HFFc6 (cell line): ENCODE results near the gene IGFBP6. TPM values are rescaled to one million over a fixed set of nuclear protein-coding genes. Genes with fewer than 3 reads are reported as not detected.

Experiments used
- DNase-seq: peaks from one replicate; pipeline ENCODE4 v3.0.0-alpha.2; 2018
- H3K27ac Mint-ChIP-seq: 2 replicates; pipeline ENCODE4 v1.8.0; 2020; ENCODE audit warnings: mild to moderate bottlenecking, mixed read lengths
- H3K27me3 Mint-ChIP-seq: 2 replicates; pipeline ENCODE4 v1.8.0; 2021; ENCODE audit warnings: mild to moderate bottlenecking, moderate library complexity, mixed read lengths; ENCODE audit not compliant: insufficient read depth
- H3K36me3 Mint-ChIP-seq: 2 replicates; pipeline ENCODE4 v1.8.0; 2021; ENCODE audit warnings: low read depth, mixed read lengths
- H3K4me1 Mint-ChIP-seq: 2 replicates; pipeline ENCODE4 v1.8.0; 2020; ENCODE audit warnings: low read depth, mixed read lengths
- H3K4me3 Mint-ChIP-seq: 2 replicates; pipeline ENCODE4 v1.8.0; 2020; ENCODE audit warnings: mild to moderate bottlenecking, moderate library complexity, mixed read lengths
- H3K9me3 Mint-ChIP-seq: 2 replicates; pipeline ENCODE4 v1.8.0; 2020; ENCODE audit warnings: mild to moderate bottlenecking, mixed read lengths
- total RNA-seq, 6 experiments: library from RNA; stranded (reverse); fragmentation: NEBNext Ultra II Directional; extraction: Animal tissue kit (Norgen Biotek cat#: 25700); gene quantifications; 2 replicates in 1 of 6; 3 replicates in 5 of 6; pipeline ENCODE4 v1.2.3, GENCODE V29; 2021
- TF ChIP-seq, protein P1 (sequence below): fragments of 200-600 bp; sonication (generic); IDR thresholded peaks from 2 replicates; pipeline ENCODE4 v1.5.0; 2021; ENCODE audit warnings: antibody characterized with exemption, mild to moderate bottlenecking

The IGFBP6 gene
- total RNA-seq, 6 experiments from 2014 or later: 317 to 444 (median 430) TPM

DNA sequence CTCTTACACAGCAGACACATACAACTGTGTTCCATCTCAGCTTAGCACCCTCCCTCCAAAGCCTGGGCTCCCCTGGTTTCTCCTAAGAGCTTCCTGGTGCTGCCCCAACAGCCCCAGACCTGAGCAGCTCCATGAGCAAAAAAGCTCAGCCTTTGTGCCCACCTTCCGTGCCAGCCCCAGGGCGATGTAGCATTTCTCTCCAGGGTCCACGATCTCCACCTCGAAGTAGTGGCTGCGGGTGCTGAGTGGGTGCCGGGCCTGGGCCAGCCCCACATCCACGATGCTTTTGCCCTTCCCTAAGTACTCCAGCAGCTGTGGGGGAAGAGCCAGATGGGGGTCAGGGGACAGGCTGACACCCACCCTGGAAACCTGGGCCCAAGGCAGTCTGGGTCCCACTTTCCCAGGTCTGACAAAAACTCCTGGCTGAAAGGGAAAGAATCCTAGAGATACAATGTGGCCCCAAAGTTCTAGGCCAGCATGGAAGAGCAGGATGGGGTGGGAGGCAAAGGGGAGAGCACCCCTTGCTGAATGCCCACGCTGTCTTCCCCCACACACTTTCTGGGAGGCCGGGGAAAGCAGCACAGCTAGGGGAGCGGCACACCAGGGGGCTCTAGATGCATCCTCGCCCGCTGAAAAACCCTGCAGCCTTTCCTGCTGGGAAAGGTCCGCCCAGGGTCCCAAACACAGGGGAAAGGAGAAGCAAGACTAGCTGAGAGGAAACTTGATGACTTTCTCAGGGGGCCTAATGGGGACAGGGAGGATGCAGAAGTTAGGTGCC lies 29.3 kb upstream of the IGFBP6 start:
- Mint-ChIP-seq H3K27ac (peak overlapping the region; percentile 95), H3K27me3 (peaks cover 22% of the 10 kb centered on the region), H3K36me3 (peaks cover 20% of the 10 kb centered on the region; the same call in 1 of the 2 replicates), H3K9me3 (no peaks in the 10 kb centered on the region), H3K4me3 (no peak overlapping the region; the same call in 1 of the 2 replicates), H3K4me1 (peaks cover 91% of the 10 kb centered on the region)
- DNase-seq: no peak
- TF ChIP-seq, protein P1, sequence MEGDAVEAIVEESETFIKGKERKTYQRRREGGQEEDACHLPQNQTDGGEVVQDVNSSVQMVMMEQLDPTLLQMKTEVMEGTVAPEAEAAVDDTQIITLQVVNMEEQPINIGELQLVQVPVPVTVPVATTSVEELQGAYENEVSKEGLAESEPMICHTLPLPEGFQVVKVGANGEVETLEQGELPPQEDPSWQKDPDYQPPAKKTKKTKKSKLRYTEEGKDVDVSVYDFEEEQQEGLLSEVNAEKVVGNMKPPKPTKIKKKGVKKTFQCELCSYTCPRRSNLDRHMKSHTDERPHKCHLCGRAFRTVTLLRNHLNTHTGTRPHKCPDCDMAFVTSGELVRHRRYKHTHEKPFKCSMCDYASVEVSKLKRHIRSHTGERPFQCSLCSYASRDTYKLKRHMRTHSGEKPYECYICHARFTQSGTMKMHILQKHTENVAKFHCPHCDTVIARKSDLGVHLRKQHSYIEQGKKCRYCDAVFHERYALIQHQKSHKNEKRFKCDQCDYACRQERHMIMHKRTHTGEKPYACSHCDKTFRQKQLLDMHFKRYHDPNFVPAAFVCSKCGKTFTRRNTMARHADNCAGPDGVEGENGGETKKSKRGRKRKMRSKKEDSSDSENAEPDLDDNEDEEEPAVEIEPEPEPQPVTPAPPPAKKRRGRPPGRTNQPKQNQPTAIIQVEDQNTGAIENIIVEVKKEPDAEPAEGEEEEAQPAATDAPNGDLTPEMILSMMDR: no peak

DNA sequence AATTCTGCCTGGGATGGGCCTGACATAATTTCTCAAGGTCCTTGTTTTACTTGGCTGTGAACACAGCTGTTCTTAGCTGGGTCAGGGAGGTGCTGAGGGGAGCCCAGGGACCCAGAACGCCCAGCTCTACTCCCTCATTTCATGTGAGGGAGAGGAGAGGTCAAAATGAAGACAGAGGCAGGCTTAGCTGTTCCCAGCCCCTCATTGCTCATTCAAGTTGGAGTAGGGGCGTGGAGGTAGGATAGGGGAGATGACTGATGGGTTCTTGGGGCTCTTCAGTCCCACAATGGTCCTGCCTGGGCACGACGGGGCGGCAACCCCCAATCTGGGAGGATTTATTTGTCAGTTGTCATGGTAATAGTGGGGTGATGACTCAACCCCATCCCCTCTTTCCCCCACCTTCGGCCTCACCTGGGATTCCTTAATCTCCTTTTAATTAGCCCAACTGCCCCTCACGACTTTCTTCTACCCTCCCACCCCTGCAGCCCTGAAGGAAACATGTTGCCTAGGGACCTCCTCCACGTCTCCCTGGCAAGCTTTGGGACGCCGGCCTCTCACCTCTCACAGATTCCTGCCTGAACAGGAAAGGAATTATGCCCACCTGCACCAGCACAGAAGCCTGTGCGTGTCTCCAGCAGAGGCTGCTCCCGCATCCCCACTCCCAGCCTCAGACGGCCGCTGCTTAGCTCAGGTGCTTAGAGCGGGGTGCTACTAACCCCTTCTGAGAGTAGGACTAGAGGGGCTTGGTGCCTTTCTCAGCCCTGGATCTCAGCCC lies 28.5 kb upstream of the IGFBP6 start:
- TF ChIP-seq, protein P1: no peak
- no peak for DNase-seq
- Mint-ChIP-seq H3K4me1 (peaks cover 84% of the 10 kb centered on the region), H3K4me3 (no peak overlapping the region), H3K27me3 (peaks cover 18% of the 10 kb centered on the region), H3K36me3 (peaks cover 23% of the 10 kb centered on the region; the same call in 1 of the 2 replicates), H3K27ac (peak overlapping the region; percentile 95), H3K9me3 (no peaks in the 10 kb centered on the region)

DNA sequence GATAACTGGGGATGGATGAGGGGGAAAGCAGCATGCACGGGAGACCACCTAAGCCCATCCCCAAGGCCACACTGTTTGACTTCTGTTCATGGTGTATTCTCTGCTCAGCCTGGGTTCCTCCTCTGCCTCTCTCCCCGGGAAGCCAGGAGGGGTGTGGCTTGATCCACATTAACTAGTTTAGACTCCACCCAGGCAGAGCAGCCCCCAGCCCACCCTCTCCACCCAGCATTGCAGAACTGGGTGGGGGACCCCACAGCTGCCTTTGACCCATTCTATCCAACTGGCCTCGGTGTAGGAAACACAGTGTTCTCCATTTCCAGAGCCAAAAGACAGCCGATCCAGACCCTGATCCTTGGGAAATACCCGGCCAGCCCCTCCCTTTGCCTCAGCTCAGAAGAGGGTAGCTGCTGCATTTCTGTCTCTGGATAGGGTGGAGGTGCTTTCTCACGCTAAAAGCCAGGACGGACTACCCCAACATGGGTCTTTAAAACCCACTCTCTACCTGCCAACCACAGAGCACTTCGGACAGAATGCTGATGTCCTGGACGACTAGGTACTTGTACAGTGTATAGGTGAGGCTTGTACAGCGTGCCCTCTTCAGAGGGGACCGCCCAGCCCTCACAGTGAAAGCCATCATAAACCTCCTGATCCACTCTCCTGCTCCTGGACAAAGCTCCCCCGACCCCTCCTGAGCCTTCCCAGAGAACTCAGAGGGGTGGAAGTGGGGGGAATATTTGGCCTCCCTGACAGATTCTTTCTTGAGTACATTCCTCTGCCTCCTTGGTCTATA lies 27.7 kb upstream of the IGFBP6 start:
- DNase-seq: no peak
- TF ChIP-seq, protein P1: no peak
- Mint-ChIP-seq H3K9me3 (no peaks in the 10 kb centered on the region), H3K27ac (peak overlapping the region; percentile 95), H3K4me3 (no peak overlapping the region), H3K4me1 (peaks cover 76% of the 10 kb centered on the region), H3K27me3 (peaks cover 13% of the 10 kb centered on the region), H3K36me3 (peaks cover 28% of the 10 kb centered on the region; the same call in 1 of the 2 replicates)

DNA sequence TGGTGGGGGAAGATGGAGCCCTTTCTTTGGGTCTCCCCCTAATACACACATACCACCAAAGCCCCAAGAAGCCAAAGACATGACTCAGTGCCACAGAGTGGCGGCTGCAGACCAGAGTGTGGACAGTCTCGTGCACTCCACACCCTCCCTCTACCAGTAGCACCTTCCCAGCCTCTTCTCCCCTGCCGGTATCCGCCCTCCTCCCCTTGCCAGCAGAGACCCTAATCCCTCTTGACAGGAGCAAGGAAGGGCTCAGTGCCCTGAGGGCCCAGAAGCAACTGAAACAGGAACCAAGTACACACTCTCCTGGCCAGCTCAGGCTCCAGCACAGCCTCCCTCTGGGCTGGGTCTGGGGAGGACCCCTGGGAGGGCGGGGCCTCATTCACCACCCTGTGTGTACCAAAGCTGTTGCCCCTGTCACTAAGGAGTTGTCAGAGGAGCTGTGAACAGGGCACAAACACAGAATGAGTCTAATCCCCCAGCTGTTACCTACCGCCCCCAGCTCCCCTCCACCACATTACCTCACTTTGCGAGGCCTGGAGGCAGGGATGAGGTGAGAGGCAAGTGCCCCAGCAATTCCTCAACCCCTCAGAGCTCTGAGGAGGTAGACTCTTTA lies 26.5 kb upstream of the IGFBP6 start:
- peak overlapping the region; percentile 76 for H3K27ac Mint-ChIP-seq

More for the DNA sequence above, 26.5 kb upstream of the IGFBP6 start:
- H3K9me3 Mint-ChIP-seq: no peaks in the 10 kb centered on the region
- peaks cover 28% of the 10 kb centered on the region; the same call in 1 of the 2 replicates for H3K36me3 Mint-ChIP-seq
- TF ChIP-seq, protein P1: no peak
- peaks cover 10% of the 10 kb centered on the region for H3K27me3 Mint-ChIP-seq
- peak overlapping the region; percentile 28 for H3K4me3 Mint-ChIP-seq
- no peak for DNase-seq
- peaks cover 64% of the 10 kb centered on the region for H3K4me1 Mint-ChIP-seq
